Hypothalamus (tissue), 51 donors: ENCODE results near the gene SMC3.
"Not testable (repeated sequence)": the region's sequence is repeated elsewhere in the genome, so short reads cannot be mapped to it uniquely, and the experiment has no call there.

Source experiments
- DNase-seq, 51 donors: peaks; one replicate each; lab custom pipeline; 2025; lab: John Stamatoyannopoulos, UW

The SMC3 gene

DNA sequence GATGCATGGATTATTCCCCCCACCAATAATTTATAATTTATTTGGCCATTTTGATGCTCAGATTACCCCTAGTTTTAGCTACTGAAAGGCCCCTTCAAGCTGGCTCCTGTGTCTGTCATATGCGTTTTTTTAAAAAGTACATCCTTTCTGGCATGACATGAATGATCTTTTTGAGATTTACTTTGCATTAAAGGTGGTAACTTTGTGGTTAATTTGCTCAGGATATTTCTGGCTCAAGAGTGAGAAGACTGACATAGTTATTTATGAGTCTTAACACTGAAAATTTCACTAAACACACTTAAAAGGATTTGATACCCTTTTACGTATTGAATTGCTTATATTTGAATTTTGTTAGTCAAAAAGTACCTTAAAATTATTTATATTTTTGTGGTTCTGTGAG, 5.4 kb downstream of the SMC3 start:
- DNase-seq, result no peak

- no peak for DNase-seq
Observed at GRCh38 chr10:110574420-110574819, 6.9 kb downstream of the SMC3 start.

- DNase-seq, result no peak
Observed at GRCh38 chr10:110576220-110576619, 8.7 kb downstream of the SMC3 start.

DNA sequence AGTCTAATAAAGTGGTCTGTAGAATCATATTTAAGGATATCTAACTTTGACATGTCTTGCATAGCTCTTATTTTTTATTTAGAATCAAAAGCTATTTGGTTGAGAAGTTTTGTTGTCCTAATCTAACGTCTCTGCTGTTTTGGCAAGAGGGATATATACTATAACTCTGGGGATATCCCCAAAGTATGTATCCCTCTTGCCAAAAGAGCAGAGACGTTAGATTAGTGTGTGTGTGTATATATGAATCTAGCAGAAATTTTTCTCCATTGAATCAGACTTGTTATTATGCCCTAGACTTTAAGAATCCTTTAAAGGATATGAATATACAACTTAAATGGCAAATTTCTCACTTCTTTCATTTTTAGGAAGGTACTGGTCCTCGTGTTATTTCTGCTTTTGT, 9.6 kb downstream of the SMC3 start:
- DNase-seq, result no peak

DNA sequence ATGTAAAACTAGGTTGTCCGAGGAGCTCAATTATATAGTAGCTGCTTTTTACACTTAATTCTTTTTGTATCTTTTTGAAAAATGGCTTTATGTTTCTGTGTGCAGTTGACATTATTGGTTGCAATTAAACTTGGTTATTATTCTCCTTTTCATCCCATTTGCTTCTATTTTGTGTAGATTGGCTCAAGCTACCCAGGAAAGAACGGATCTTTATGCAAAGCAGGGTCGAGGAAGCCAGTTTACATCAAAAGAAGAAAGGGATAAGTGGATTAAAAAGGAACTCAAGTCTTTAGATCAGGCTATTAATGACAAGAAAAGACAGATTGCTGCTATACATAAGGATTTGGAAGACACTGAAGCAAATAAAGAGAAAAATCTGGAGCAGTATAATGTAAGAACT, 16.5 kb downstream of the SMC3 start:
- no peak for DNase-seq

- no peak for DNase-seq
Observed at GRCh38 chr10:110591760-110592159, 24.3 kb downstream of the SMC3 start.

DNA sequence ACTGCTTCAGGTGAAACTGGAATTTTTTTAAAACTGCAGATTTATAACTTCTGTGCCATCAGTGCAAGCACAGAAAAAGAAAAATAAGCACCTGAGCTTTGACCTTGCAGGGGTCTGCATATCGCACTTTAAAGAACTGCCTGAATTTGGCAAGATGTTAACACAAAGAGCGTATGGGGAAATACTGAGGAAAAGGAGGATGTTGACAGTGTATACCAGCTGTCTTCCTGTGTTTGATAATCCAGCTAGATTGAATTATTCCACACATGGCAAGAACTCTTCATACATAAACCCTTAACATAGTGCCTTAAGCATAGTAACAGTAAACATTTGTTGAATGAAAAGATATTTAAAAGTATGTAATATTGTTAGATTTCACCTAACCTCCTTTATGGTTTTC, 30.0 kb downstream of the SMC3 start:
- no peak for DNase-seq

DNA sequence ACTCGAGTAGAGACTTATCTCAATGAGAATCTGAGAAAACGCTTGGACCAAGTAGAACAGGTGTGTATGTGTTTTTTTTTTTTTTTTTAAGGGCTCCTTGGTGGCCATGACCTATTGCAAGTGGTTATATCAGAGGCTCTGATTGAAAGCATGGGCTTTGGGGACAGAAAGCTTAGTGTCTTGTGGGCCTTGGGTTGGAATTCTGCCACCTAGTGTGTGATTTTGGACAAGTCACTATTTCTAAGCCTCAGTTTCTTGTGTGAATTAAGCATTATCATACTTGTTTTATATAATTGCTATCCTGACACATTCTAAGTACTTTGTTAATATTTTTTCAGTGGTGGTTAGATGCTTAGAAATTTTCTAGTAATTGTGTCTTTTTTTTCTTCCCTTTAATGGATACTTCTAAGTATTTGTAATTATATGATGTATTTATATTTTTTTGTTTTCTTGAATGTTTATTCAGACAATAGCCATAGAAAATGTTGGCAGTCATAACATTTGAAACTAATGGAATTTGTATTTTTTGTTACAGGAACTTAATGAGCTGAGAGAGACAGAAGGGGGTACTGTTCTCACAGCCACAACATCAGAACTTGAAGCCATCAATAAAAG, 33.1 kb downstream of the SMC3 start:
- peak in 9 of 51 donors; percentile 2 to 54 (median 9) for DNase-seq

DNA sequence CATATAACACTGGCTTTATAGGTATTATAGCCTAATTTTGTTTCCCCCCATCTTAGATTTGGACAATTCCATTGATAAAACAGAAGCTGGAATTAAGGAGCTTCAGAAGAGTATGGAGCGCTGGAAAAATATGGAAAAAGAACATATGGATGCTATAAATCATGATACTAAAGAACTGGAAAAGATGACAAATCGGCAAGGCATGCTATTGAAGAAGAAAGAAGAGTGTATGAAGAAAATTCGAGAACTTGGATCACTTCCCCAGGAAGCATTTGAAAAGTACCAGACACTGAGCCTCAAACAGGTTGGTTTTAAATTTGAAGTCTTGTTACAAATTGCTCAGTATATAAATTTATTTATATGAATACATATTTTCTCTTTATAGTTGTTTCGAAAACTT, 34.1 kb downstream of the SMC3 start:
- no peak for DNase-seq

- no peak for DNase-seq
Observed at GRCh38 chr10:110608087-110608486, 40.6 kb downstream of the SMC3 start.

DNA sequence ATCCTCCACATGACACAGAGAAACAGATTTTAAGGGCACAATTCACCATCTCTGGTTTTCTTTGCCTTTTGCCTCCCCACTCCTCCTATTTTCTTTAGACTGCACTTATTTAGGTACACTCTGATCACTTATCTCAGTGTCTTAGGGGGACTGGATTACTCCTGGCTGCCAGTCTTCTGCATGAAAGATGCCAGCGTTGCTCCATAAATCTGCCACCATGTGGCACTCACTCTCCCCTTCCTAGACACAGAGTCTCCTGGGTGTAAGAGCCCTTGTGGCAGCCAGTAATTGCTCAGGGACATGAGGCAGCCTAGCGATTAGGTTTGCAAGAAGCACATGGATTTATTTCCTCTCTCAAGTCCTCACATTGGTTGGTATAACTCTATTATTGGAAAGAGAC, 42.1 kb downstream of the SMC3 start:
- peak in 3 of 51 donors; percentile 8 to 18 (median 10) for DNase-seq

DNA sequence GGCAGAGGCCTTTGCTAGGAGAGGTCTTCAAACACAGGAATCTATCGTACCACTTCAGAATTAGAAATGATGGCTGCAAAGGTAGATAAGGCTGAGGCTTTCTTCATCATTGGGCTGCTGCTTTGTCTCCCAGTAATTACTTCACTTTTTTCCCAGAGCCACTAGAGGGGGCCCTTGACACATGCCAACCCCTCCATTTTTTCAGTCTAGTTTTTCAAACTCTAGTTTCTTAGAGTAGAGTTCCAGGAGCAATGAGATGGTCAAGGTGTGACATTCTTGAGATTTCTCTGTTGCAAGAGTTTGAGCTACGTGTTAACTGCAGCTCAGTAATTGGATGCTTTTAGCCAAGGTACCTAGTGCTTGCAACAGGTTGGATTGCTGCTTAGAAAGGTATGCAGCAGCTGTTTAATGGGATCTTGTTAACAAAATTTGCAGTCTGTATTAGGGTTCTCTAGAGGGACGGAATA, 42.8 kb downstream of the SMC3 start:
- DNase-seq, result peak in 17 of 51 donors; percentile 2 to 66 (median 13)

GRCh38 chr10:110610781-110611180, 43.3 kb downstream of the SMC3 start:
- DNase-seq, result not testable (repeated sequence)

DNA sequence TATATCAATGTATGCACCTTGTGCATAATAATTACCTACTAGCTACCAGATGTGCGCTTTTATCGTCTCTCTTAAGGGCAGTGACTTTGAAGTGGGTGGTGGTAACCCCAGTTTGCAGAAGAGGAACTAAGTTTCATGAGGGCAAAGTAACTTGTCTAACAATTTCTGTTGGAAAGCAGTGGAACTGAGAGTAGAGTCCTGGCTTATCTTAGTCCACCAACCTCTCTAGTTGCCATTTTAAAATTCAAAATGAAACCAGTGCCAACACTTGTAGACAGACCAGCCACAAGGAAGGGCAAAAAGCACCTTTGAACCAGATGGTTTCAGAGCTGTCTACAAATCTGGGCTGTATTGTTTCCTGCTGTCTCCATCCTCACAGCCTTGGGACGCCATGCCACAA, 44.6 kb downstream of the SMC3 start:
- no peak for DNase-seq

DNA sequence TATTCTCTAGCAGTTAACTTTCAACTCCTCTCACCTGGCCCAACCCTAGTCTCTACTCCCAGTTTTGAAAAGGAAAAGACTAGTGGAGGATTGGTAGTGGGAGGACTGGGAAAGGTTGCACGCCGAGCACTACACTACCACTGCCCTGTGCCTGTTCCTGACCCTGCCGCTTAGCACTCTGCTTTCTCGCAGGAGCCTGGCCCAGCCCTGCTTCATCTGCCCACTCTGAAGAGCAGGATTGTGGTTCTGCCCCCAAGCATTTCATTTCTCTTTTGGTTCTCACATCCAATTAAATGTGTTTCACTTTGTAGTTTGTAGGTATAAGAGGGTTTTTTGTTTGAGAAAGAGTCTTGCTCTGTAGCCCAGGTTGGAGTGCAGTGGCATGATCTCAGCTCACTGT, 45.1 kb downstream of the SMC3 start:
- no peak for DNase-seq

GRCh38 chr10:110613341-110613995, 46.0 kb downstream of the SMC3 start:
- no peak for DNase-seq

GRCh38 chr10:110613996-110614495, 46.6 kb downstream of the SMC3 start:
- DNase-seq, result no peak

DNA sequence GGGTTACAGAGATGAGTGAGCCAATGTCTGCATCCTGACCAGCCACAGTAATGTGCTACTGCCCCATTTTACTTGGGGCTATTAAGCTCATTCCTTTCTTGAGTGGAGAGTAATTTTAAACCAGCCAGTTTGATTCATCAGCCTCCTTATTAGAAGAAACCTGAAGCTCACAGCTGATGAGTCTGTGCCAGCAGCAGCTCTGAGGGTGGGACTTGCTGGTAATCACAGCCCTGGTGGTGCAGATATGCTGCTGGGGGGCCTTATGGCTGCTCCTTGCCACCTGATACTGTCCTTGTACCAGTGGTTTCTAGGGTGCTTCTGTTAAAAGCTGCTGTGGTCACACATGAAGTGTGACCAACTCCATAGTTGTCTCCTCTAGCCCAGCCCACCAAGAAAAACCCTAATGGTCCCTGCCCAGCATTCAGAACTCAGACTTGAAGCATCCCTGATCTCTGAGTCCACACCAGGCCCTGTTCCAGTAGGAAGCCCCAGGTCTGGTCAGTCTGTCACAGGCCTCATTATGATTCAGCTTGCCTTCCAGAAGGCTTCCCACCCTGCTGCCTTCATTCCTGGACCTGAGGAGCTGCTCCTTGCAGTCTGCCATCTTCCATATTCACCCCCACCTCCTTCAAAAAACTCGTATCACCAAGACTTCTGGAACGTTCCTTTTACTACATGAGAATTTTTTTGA, 47.7 kb downstream of the SMC3 start:
- DNase-seq, result no peak

- no peak for DNase-seq
Observed at GRCh38 chr10:110616493-110617033, 49.1 kb downstream of the SMC3 start.

DNA sequence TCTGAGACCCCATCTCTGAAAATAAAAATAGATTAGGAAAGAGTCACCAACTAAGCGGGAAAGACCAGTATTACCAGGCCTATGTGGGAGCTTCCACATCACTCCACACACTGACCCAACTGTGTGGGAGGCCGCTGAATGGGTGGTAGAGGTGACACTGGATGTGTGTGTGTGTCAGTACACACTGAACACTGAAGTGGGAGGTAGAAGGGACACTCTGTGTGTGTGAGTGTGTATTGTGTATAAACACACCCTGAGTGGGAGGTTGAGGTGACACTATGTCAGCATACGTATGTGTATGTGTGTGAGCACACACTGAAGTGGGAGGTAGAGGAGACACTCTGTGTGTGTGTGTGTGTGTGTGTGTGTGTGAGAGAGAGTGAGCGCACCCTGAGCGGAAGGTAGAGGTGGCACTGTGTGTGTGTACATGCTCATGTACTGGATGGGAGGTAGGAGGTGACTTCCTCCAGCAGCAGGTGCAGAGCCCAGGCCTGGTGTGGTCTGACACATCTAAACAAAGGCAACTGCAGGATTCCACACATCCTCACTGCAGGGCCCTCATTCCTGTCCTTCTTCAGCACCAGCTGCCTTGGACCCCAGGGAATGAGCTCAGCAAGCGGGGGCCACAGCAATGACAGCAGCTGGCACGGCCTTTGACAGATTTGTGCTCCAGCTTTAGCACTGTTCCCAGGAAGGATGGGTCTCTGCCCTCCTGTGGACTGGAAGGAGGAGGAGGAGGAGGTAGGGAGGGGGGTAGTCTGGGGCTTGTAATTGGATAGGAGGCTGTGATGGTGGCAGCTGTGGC, 50.1 kb downstream of the SMC3 start:
- no peak for DNase-seq

- no peak for DNase-seq
Observed at GRCh38 chr10:110618230-110618610, 50.7 kb downstream of the SMC3 start.
